ENCODE data around the gene LHFPL6.

DNA sequence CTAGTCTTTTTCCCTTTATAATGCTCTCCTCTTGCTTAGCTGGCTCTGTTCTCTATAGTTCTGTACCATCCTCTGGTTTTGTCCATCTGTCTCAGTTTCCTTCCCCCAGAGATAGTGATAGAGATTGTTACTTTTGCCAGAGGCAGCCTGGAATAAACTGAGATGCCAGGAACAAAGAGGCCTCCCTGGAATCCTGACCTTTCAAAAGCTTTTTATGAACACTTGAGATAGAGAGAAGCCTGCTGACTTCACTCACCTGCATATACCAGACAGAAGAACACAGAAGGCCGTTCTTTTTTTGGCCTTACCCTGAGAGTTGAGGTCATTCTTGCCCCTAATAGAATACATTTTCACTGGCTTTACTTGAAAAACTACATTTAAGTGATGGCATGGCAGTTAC is 150.2 kb downstream of the LHFPL6 start:
- TF ChIP-seq, protein P1, sequence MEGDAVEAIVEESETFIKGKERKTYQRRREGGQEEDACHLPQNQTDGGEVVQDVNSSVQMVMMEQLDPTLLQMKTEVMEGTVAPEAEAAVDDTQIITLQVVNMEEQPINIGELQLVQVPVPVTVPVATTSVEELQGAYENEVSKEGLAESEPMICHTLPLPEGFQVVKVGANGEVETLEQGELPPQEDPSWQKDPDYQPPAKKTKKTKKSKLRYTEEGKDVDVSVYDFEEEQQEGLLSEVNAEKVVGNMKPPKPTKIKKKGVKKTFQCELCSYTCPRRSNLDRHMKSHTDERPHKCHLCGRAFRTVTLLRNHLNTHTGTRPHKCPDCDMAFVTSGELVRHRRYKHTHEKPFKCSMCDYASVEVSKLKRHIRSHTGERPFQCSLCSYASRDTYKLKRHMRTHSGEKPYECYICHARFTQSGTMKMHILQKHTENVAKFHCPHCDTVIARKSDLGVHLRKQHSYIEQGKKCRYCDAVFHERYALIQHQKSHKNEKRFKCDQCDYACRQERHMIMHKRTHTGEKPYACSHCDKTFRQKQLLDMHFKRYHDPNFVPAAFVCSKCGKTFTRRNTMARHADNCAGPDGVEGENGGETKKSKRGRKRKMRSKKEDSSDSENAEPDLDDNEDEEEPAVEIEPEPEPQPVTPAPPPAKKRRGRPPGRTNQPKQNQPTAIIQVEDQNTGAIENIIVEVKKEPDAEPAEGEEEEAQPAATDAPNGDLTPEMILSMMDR (IDR thresholded peaks at IDR 0.05) = no peak
- no peak for TF ChIP-seq POLR2AphosphoS5 (IDR thresholded peaks at IDR 0.05; ENCODE audit: low read depth, low read length)
- TF ChIP-seq, protein P2, sequence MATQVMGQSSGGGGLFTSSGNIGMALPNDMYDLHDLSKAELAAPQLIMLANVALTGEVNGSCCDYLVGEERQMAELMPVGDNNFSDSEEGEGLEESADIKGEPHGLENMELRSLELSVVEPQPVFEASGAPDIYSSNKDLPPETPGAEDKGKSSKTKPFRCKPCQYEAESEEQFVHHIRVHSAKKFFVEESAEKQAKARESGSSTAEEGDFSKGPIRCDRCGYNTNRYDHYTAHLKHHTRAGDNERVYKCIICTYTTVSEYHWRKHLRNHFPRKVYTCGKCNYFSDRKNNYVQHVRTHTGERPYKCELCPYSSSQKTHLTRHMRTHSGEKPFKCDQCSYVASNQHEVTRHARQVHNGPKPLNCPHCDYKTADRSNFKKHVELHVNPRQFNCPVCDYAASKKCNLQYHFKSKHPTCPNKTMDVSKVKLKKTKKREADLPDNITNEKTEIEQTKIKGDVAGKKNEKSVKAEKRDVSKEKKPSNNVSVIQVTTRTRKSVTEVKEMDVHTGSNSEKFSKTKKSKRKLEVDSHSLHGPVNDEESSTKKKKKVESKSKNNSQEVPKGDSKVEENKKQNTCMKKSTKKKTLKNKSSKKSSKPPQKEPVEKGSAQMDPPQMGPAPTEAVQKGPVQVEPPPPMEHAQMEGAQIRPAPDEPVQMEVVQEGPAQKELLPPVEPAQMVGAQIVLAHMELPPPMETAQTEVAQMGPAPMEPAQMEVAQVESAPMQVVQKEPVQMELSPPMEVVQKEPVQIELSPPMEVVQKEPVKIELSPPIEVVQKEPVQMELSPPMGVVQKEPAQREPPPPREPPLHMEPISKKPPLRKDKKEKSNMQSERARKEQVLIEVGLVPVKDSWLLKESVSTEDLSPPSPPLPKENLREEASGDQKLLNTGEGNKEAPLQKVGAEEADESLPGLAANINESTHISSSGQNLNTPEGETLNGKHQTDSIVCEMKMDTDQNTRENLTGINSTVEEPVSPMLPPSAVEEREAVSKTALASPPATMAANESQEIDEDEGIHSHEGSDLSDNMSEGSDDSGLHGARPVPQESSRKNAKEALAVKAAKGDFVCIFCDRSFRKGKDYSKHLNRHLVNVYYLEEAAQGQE (IDR thresholded peaks at IDR 0.05; ENCODE audit: insufficient read depth in 1 of 2, low read depth in 2 of 2, low read length in 1 of 2) = no peak
- TF ChIP-seq SIN3A (IDR thresholded peaks at IDR 0.05; ENCODE audit: borderline replicate concordance, insufficient read depth, low read depth, low read length) = no peak
- no peak for TF ChIP-seq TCF7L2 (IDR thresholded peaks at IDR 0.05; ENCODE audit: low read depth, low read length)

Measured in Panc1 (cell line).